Subcutaneous adipose tissue (tissue), 4 donors: ENCODE measurements around the gene LRRK1. TPM values are rescaled to one million over a fixed set of nuclear protein-coding genes. Genes with fewer than 3 reads are reported as not detected.

ENCODE experiments used
- CTCF ChIP-seq: fragments of 450-650 bp; IDR thresholded peaks from one replicate; pipeline ENCODE4 v1.5.1; 2016; ENCODE audit warnings: low read depth, mild to moderate bottlenecking, control low read depth, antibody characterized with exemption, moderate library complexity
- total RNA-seq, 4 donors: library from RNA; depleted of rRNA; stranded (reverse); fragments of >200 nt; gene quantifications; one replicate each; pipeline ENCODE4 v1.1.0, GENCODE V29; 2016

LRRK1 gene
- total RNA-seq, 4 donors from 2014 or later = 9.6 to 21.6 (median 17.3) TPM

GRCh38 chr15:100893261-100893963 lies 25.7 kb upstream of the LRRK1 start:
- TF ChIP-seq CTCF = no peak

GRCh38 chr15:100893964-100894295 lies 25.2 kb upstream of the LRRK1 start:
- TF ChIP-seq CTCF = no peak

- TF ChIP-seq CTCF = no peak
Measured at GRCh38 chr15:100895721-100896120, 23.4 kb upstream of the LRRK1 start.

GRCh38 chr15:100897221-100898151 lies 21.7 kb upstream of the LRRK1 start:
- TF ChIP-seq CTCF = no peak

- TF ChIP-seq CTCF = no peak
Measured at GRCh38 chr15:100898152-100898490, 21.0 kb upstream of the LRRK1 start.

- TF ChIP-seq CTCF = no peak
Measured at GRCh38 chr15:100898661-100899462, 20.3 kb upstream of the LRRK1 start.

- no peak for TF ChIP-seq CTCF
Measured at GRCh38 chr15:100899601-100900000, 19.6 kb upstream of the LRRK1 start.
